ENCODE results near the gene GRK4. TPM values are rescaled to one million over a fixed set of nuclear protein-coding genes. Genes with fewer than 3 reads are reported as not detected.

GRK4 gene
- total and polyA plus RNA-seq, 11 donors, result 4.9 to 12.0 (median 9.3) TPM

DNA sequence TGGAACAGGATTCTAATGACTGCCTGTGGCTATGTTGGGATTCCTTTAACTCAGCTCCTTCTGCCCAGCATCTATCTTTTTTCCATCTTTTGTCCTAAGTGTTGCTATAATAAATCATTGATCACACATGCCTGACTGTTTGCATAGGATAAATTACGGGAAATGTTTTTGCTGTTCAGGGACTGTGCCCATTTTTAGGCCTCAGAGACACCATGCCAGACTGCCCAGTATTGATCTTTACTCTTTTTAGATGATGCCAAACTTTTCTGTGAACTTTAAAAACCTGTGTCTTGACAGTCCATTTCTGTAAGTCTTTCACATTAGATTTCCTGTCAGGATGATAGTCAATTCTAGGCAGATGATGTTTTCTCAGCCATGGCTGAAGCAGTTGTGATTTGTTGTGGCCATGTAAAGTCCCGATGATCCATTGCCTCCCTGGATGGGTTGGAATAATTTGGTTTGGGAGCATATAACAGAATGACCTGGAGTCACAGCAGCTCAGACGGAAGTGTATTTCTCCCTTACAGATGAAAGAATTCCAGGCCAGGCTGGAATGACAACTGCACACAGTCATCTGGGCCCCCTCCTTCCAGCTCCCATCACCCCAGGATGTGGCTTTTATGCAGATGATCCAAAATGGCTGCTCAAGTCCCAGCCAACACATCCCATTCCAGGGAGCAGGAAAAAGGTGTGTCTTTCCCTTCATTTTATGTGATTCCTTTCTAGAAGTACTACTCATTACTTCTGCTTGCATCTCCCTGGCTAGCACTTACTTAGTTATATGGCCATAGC lies 107.5 kb downstream of the GRK4 start:
- no peak for ATAC-seq
- H3K27me3 ChIP-seq, result no peaks in the 10 kb centered on the region
- no peaks in the 10 kb centered on the region for H3K9me3 ChIP-seq
- peaks cover 0 to 20% (median 9%) of the 10 kb centered on the region in 12 donors for H3K4me1 ChIP-seq
- no peaks in the 10 kb centered on the region for H3K36me3 ChIP-seq
- TF ChIP-seq POLR2A (IDR thresholded peaks at IDR 0.05), result no peak
- TF ChIP-seq, protein P1, sequence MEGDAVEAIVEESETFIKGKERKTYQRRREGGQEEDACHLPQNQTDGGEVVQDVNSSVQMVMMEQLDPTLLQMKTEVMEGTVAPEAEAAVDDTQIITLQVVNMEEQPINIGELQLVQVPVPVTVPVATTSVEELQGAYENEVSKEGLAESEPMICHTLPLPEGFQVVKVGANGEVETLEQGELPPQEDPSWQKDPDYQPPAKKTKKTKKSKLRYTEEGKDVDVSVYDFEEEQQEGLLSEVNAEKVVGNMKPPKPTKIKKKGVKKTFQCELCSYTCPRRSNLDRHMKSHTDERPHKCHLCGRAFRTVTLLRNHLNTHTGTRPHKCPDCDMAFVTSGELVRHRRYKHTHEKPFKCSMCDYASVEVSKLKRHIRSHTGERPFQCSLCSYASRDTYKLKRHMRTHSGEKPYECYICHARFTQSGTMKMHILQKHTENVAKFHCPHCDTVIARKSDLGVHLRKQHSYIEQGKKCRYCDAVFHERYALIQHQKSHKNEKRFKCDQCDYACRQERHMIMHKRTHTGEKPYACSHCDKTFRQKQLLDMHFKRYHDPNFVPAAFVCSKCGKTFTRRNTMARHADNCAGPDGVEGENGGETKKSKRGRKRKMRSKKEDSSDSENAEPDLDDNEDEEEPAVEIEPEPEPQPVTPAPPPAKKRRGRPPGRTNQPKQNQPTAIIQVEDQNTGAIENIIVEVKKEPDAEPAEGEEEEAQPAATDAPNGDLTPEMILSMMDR (IDR thresholded peaks at IDR 0.05), result no peak
- no peak overlapping the region for H3K27ac ChIP-seq
- H3K4me3 ChIP-seq, result no peak overlapping the region
- DNase-seq, result no peak
- intact Hi-C loops (cut with DNase I), result no loop called here
- WGBS, 4 donors, result 85 to 89% (median 85%) methylated on average over 3 of the region's 3 CpGs

DNA sequence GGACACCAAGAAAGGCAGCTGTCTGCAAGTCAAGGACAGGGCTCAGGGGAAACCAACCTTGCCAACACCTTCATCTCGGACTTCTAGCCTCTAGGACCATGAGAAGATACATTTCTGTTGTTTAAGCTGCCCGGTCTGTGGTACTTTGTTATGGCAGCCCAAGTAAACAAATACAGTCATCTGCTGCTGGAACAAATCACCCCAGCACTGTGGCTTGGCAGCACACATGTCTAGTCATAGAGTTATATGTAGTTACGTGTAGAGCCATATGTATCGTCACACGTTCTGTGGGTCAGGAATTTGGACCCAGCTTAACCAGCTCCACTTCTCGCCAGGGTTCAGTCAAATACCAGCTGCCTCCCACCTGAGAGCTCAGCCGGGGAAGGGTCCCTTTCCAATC lies 108.4 kb downstream of the GRK4 start:
- H3K27me3 ChIP-seq, result no peaks in the 10 kb centered on the region
- no peak overlapping the region for H3K4me3 ChIP-seq
- TF ChIP-seq POLR2A (IDR thresholded peaks at IDR 0.05), result no peak
- TF ChIP-seq, protein P1 (IDR thresholded peaks at IDR 0.05), result no peak
- H3K9me3 ChIP-seq, result no peaks in the 10 kb centered on the region
- no peak overlapping the region for H3K27ac ChIP-seq
- ATAC-seq (no peak), DNase-seq (no peak)
- intact Hi-C loops (cut with DNase I), result no loop called here
- no peaks in the 10 kb centered on the region for H3K36me3 ChIP-seq
- peaks cover 0 to 29% (median 18%) of the 10 kb centered on the region in 12 donors for H3K4me1 ChIP-seq
- 69 to 91% (median 87%) methylated on average over 3 to 7 of the region's 7 CpGs for WGBS, 4 donors

- H3K27ac ChIP-seq, result peak overlapping the region in 11 of 12 donors; percentile 29 to 82 (median 70)
- intact Hi-C loops (cut with DNase I), result no loop called here
- no peaks in the 10 kb centered on the region for H3K27me3 ChIP-seq
- H3K4me1 ChIP-seq, result peaks cover 0 to 34% (median 23%) of the 10 kb centered on the region in 12 donors
- H3K4me3 ChIP-seq, result peak overlapping the region; percentile 45 to 97 (median 81)
- peak in 1 of 4 donors; percentile 5 for ATAC-seq
- TF ChIP-seq, protein P1 (IDR thresholded peaks at IDR 0.05), result peak in 4 of 12 donors; percentile 7 to 25 (median 18)
- peak in 1 of 2 donors; percentile 34 for TF ChIP-seq POLR2A (IDR thresholded peaks at IDR 0.05)
- 8 to 32% (median 16%) methylated on average over 18 to 54 of the region's 54 CpGs for WGBS, 4 donors
- DNase-seq, result peak in 3 of 5 donors; percentile 28 to 65 (median 49)
- no peaks in the 10 kb centered on the region for H3K9me3 ChIP-seq
- H3K36me3 ChIP-seq, result no peaks in the 10 kb centered on the region
Measured at GRCh38 chr4:3073158-3074077, 110.0 kb downstream of the GRK4 start.

Measured in heart left ventricle (tissue), 16 donors.